Adrenal gland (tissue), 5 donors: ENCODE data around the gene ZER1.

Source experiments
- POLR2A ChIP-seq, 2 donors: fragments of 450-650 bp; IDR thresholded peaks; one replicate each; pipeline ENCODE4 v1.6.1; 2017; ENCODE audit warnings: antibody characterized with exemption in 2 of 2, mild to moderate bottlenecking in 2 of 2, moderate library complexity in 1 of 2
- TF ChIP-seq, protein P1 (sequence below), 6 experiments: fragments of 450-650 bp in 4 of 6; fragments of 200-600 bp in 2 of 6; sonication (generic) in 1 of 6; IDR thresholded peaks; 1 replicate in 5 of 6; 2 replicates in 1 of 6; pipeline versions ENCODE4 v1.5.1 to v1.8.0; 2016 to 2021; ENCODE audit warnings: antibody characterized with exemption in 6 of 6, mild to moderate bottlenecking in 2 of 6, moderate library complexity in 1 of 6
- donor health status: DM: no; HTN: no; CAD: no.

DNA sequence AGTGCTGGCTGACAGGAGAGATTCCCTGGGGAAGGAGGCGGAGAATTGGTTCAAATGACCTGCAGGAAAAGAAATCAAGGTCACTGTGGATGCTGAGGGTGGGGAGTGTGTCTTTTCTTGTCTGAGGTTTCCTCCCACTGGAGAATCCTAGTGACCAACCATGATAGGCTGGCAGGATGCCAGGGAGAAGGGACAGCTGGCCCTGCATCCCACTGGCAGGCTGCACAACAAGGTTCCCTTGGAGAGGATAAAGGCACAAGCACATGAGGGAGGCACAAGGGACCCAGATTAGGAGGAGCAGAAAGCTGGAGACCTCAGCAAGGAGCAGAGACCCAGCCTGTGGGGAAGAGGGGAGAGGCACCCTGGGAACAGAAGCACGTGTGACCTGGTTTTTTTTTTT, 36.4 kb downstream of the ZER1 start:
- TF ChIP-seq, protein P1, sequence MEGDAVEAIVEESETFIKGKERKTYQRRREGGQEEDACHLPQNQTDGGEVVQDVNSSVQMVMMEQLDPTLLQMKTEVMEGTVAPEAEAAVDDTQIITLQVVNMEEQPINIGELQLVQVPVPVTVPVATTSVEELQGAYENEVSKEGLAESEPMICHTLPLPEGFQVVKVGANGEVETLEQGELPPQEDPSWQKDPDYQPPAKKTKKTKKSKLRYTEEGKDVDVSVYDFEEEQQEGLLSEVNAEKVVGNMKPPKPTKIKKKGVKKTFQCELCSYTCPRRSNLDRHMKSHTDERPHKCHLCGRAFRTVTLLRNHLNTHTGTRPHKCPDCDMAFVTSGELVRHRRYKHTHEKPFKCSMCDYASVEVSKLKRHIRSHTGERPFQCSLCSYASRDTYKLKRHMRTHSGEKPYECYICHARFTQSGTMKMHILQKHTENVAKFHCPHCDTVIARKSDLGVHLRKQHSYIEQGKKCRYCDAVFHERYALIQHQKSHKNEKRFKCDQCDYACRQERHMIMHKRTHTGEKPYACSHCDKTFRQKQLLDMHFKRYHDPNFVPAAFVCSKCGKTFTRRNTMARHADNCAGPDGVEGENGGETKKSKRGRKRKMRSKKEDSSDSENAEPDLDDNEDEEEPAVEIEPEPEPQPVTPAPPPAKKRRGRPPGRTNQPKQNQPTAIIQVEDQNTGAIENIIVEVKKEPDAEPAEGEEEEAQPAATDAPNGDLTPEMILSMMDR (IDR thresholded peaks at IDR 0.05) = no peak
- no peak for TF ChIP-seq POLR2A (IDR thresholded peaks at IDR 0.05)
